HepG2 (cell line): Measurements from ENCODE around the gene FXYD4. TPM values are rescaled to one million over a fixed set of nuclear protein-coding genes. Genes with fewer than 3 reads are reported as not detected.
A peak's percentile ranks its signal among the peaks of the same experiment; 100 is the strongest.

Experiments used
- ATF7-NPFF ChIP-seq: sonication (generic); formaldehyde crosslinking; IDR thresholded peaks from 2 replicates; pipeline ENCODE4 v1.8.1; 2023; ENCODE audit warnings: mild to moderate bottlenecking, low read depth, missing genetic modification reagents, moderate library complexity
- JUN ChIP-seq: sonication (generic); formaldehyde crosslinking; IDR thresholded peaks from 2 replicates; pipeline ENCODE4 v1.4.0; 2020; ENCODE audit warnings: mild to moderate bottlenecking, missing genetic modification reagents
- KAT7 ChIP-seq: IDR thresholded peaks from 2 replicates; pipeline ENCODE4 v1.6.1; 2018; ENCODE audit warnings: borderline replicate concordance, missing compliant biosample characterization
- NONO ChIP-seq, 2 experiments: fragments of 450-650 bp in 1 of 2; sonication (generic) in 1 of 2; formaldehyde crosslinking in 1 of 2; IDR thresholded peaks in 1 of 2; conservative IDR thresholded peaks in 1 of 2; 2 replicates each; pipeline versions ENCODE4 v1.6.1 to v1.8.0; 2017 to 2022; ENCODE audit warnings: mild to moderate bottlenecking in 1 of 2, missing genetic modification reagents in 1 of 2, moderate library complexity in 1 of 2
- PAX8 ChIP-seq: sonication (generic); formaldehyde crosslinking; IDR thresholded peaks from 2 replicates; pipeline ENCODE4 v1.8.0; 2022; ENCODE audit warnings: mild to moderate bottlenecking, missing genetic modification reagents, borderline replicate concordance
- PCBP1 ChIP-seq: fragments of 200-400 bp; formaldehyde crosslinking; IDR thresholded peaks from 2 replicates; pipeline ENCODE4 v1.6.1; 2017; ENCODE audit warnings: mild to moderate bottlenecking, low read depth, low read length, borderline replicate concordance
- POLR2A ChIP-seq, 2 experiments: IDR thresholded peaks; 2 replicates each; pipeline ENCODE4 v1.6.1; 2011; ENCODE audit warnings: low read depth in 2 of 2, low read length in 2 of 2, mild to moderate bottlenecking in 1 of 2, moderate library complexity in 1 of 2; ENCODE audit not compliant: insufficient read depth in 1 of 2
- PRDM10 ChIP-seq: sonication (generic); formaldehyde crosslinking; IDR thresholded peaks from 2 replicates; pipeline ENCODE4 v1.4.0; 2020; ENCODE audit warnings: low read depth, missing genetic modification reagents
- SALL1 ChIP-seq: sonication (generic); formaldehyde crosslinking; IDR thresholded peaks from 2 replicates; pipeline ENCODE4 v1.8.0; 2022; ENCODE audit warnings: mild to moderate bottlenecking, missing genetic modification reagents
- TOPORS ChIP-seq: sonication (generic); formaldehyde crosslinking; IDR thresholded peaks from 2 replicates; pipeline ENCODE4 v1.8.0; 2023; ENCODE audit warnings: mild to moderate bottlenecking, missing genetic modification reagents
- TSC22D2 ChIP-seq: sonication (generic); formaldehyde crosslinking; IDR thresholded peaks from 2 replicates; pipeline ENCODE4 v1.5.1; 2020; ENCODE audit warnings: missing genetic modification reagents, mild to moderate bottlenecking, borderline replicate concordance
- ZHX1 ChIP-seq: sonication (generic); formaldehyde crosslinking; IDR thresholded peaks from 2 replicates; pipeline ENCODE4 v1.8.1; 2022; ENCODE audit warnings: low read depth, mild to moderate bottlenecking, missing genetic modification reagents
- ZNF205 ChIP-seq: IDR thresholded peaks from 2 replicates; pipeline ENCODE4 v1.6.1; 2018; ENCODE audit warnings: missing biosample characterization, missing genetic modification reagents
- ZNF235 ChIP-seq: sonication (generic); formaldehyde crosslinking; IDR thresholded peaks from 2 replicates; pipeline ENCODE4 v1.8.1; 2023; ENCODE audit warnings: mild to moderate bottlenecking, missing genetic modification reagents, borderline replicate concordance
- ZNF343 ChIP-seq: sonication (generic); formaldehyde crosslinking; IDR thresholded peaks from 2 replicates; pipeline ENCODE4 v1.4.0; 2020; ENCODE audit warnings: mild to moderate bottlenecking, missing genetic modification reagents
- ZNF362 ChIP-seq: sonication (generic); formaldehyde crosslinking; IDR thresholded peaks from 2 replicates; pipeline ENCODE4 v1.4.0; 2020; ENCODE audit warnings: missing genetic modification reagents, mild to moderate bottlenecking, borderline replicate concordance
- ZXDC ChIP-seq: sonication (generic); formaldehyde crosslinking; IDR thresholded peaks from 2 replicates; pipeline ENCODE4 v1.5.0; 2020; ENCODE audit warnings: mild to moderate bottlenecking, missing genetic modification reagents
- polyA plus RNA-seq, 8 experiments: library from polyadenylated mRNA; depleted of rRNA in 3 of 8; stranded (reverse) in 7 of 8; unstranded in 1 of 8; fragments of >200 nt; fragmentation: Illumina TruSeq in 4 of 8; extraction: Trizol in 4 of 8; gene quantifications; 2 replicates each; pipeline versions ENCODE4 v1.2.1 to v1.2.3, GENCODE V29; 2011 to 2016; ENCODE audit warnings: low read depth in 4 of 8, missing spikeins in 1 of 8, mixed read lengths in 1 of 8; ENCODE audit not compliant: insufficient read depth in 1 of 8
- total RNA-seq, 5 experiments: library from RNA; depleted of rRNA; stranded (reverse); fragments of >200 nt; fragmentation: Illumina TruSeq; extraction: Trizol; gene quantifications; 2 replicates each; pipeline ENCODE4 v1.2.3, GENCODE V29; 2016; ENCODE audit warnings: low read depth in 1 of 5

The FXYD4 gene
- total and polyA plus RNA-seq, 2 of the 13 experiments (the other 11 are each of a cell fraction or from before 2014, with no cell fraction given), result not detected

GRCh38 chr10:43409385-43410109 lies 38.1 kb downstream of the FXYD4 start (continued):
- peak; percentile 24; the same call in 1 of the 2 replicates for TF ChIP-seq PRDM10 (CRISPR knock-in tag)
- TF ChIP-seq KAT7, result peak; percentile 52; the same call in 1 of the 2 replicates
- peak; percentile 43; the same call in 1 of the 2 replicates for TF ChIP-seq ZNF362 (CRISPR knock-in tag)
- peak; percentile 68 for TF ChIP-seq TOPORS
- TF ChIP-seq ZNF205 (CRISPR knock-in tag), result no peak
- peak in 1 of 2 experiments; percentile 36; a peak in 2 of 4 replicates for TF ChIP-seq POLR2A (IDR thresholded peaks at IDR 0.05; ENCODE audit: insufficient read depth in 1 of 2, low read depth in 2 of 2, low read length in 2 of 2)
- TF ChIP-seq SALL1, result no peak
- TF ChIP-seq ZNF343, result 0 out of 2 replicates have a peak, but pooled peaks have one; percentile 0
- TF ChIP-seq TSC22D2 (CRISPR knock-in tag), result no peak
- TF ChIP-seq PCBP1, result 0 out of 2 replicates have a peak, but pooled peaks have one; percentile 71
- TF ChIP-seq ZNF235 (CRISPR knock-in tag), result 0 out of 2 replicates have a peak, but pooled peaks have one; percentile 38
- no peak for TF ChIP-seq JUN (CRISPR knock-in tag)
- TF ChIP-seq PAX8, result 0 out of 2 replicates have a peak, but pooled peaks have one; percentile 1
- no peak for TF ChIP-seq NONO (IDR thresholded peaks at IDR 0.05)
- TF ChIP-seq NONO (CRISPR knock-in tag; conservative IDR thresholded peaks at IDR 0.05), result no peak
- TF ChIP-seq ZXDC (CRISPR knock-in tag), result peak; percentile 65; the same call in 1 of the 2 replicates
- 0 out of 2 replicates have a peak, but pooled peaks have one; percentile 54 for TF ChIP-seq ZHX1 (CRISPR knock-in tag)
- no peak for TF ChIP-seq ATF7-NPFF
